HEK293 (cell line): ENCODE data around the gene MX1.

Experiments used
- CTCF ChIA-PET: fragments of 350-600 bp; formaldehyde crosslinking; extraction: SDS; loops from one replicate; lab custom pipeline; 2021; ENCODE audit warnings: antibody characterized with exemption; lab: Yijun Ruan, JAX
- POLR2A ChIA-PET: fragments of 300-600 bp; formaldehyde crosslinking; extraction: SDS; loops from one replicate; lab custom pipeline; 2020; ENCODE audit warnings: antibody characterized with exemption, inconsistent platforms; lab: Yijun Ruan, JAX
- H3K27ac ChIP-seq: fragments of 200-500 bp; sonication (Bioruptor generic); 2 replicates; pipeline ENCODE4 v1.5.1; 2014; ENCODE audit warnings: low read depth, low read length, control low read depth, inconsistent platforms; ENCODE audit errors: extremely low read depth
- H3K36me3 ChIP-seq, 2 experiments: fragments of 200-500 bp in 1 of 2; sonication (Bioruptor generic) in 1 of 2; 1 replicate in 1 of 2; 2 replicates in 1 of 2; pipeline ENCODE4 v1.5.1; 2014 to 2017; ENCODE audit warnings: inconsistent platforms in 2 of 2, low read length in 2 of 2; ENCODE audit not compliant: control insufficient read depth in 2 of 2, insufficient read depth in 1 of 2
- H3K4me1 ChIP-seq: fragments of 200-500 bp; sonication (Bioruptor generic); 2 replicates; pipeline ENCODE4 v1.5.1; 2014; ENCODE audit warnings: mild to moderate bottlenecking, low read length, inconsistent platforms; ENCODE audit not compliant: control insufficient read depth, insufficient read depth
- H3K4me3 ChIP-seq: 2 replicates; pipeline ENCODE4 v1.5.1; 2011; ENCODE audit warnings: low read depth, mild to moderate bottlenecking, control low read depth, low read length, moderate library complexity
- H3K9me3 ChIP-seq: fragments of 200-500 bp; sonication (Bioruptor generic); 2 replicates; pipeline ENCODE4 v1.5.1; 2014; ENCODE audit warnings: low read depth, low read length, inconsistent platforms; ENCODE audit not compliant: control insufficient read depth, insufficient read depth
- GLI2 ChIP-seq: fragments of 450-650 bp; formaldehyde crosslinking; IDR thresholded peaks from 2 replicates; pipeline ENCODE4; 2017; ENCODE audit warnings: missing biosample characterization, missing genetic modification characterization, low read depth, borderline replicate concordance
- KLF1 ChIP-seq: fragments of 450-650 bp; formaldehyde crosslinking; IDR thresholded peaks from 2 replicates; pipeline ENCODE4 v1.5.1; 2016; ENCODE audit warnings: missing biosample characterization, missing genetic modification characterization
- KLF8 ChIP-seq: fragments of 450-650 bp; formaldehyde crosslinking; IDR thresholded peaks from 2 replicates; pipeline ENCODE4 v1.5.1; 2016; ENCODE audit warnings: missing biosample characterization, missing genetic modification characterization
- SCRT1 ChIP-seq: fragments of 450-650 bp; formaldehyde crosslinking; IDR thresholded peaks from 2 replicates; pipeline ENCODE4 v1.5.1; 2016; ENCODE audit warnings: missing biosample characterization, missing genetic modification characterization, borderline replicate concordance
- WT1 ChIP-seq: fragments of 450-650 bp; formaldehyde crosslinking; IDR thresholded peaks from 2 replicates; pipeline ENCODE4 v1.5.1; 2016; ENCODE audit warnings: missing biosample characterization, missing genetic modification characterization
- YY1 ChIP-seq: fragments of 450-650 bp; formaldehyde crosslinking; IDR thresholded peaks from 2 replicates; pipeline ENCODE4 v1.5.1; 2018; ENCODE audit warnings: missing biosample characterization, missing genetic modification characterization
- ZBTB1 ChIP-seq: fragments of 450-650 bp; formaldehyde crosslinking; IDR thresholded peaks from 2 replicates; pipeline ENCODE4 v1.5.1; 2016; ENCODE audit warnings: missing biosample characterization, missing genetic modification characterization
- ZNF140 ChIP-seq: fragments of 450-650 bp; formaldehyde crosslinking; IDR thresholded peaks from 2 replicates; pipeline ENCODE4 v1.5.1; 2016; ENCODE audit warnings: missing biosample characterization, missing genetic modification characterization
- ZNF223 ChIP-seq: fragments of 450-650 bp; formaldehyde crosslinking; IDR thresholded peaks from 2 replicates; pipeline ENCODE4 v1.5.1; 2016; ENCODE audit warnings: missing biosample characterization, missing genetic modification characterization
- ZNF302 ChIP-seq: fragments of 450-650 bp; formaldehyde crosslinking; IDR thresholded peaks from 2 replicates; pipeline ENCODE4 v1.5.1; 2016; ENCODE audit warnings: missing biosample characterization, missing genetic modification characterization, low read depth
- ZNF324 ChIP-seq: fragments of 450-650 bp; formaldehyde crosslinking; IDR thresholded peaks from 2 replicates; pipeline ENCODE4 v1.5.1; 2016; ENCODE audit warnings: missing biosample characterization, missing genetic modification characterization
- ZNF37A ChIP-seq: fragments of 450-650 bp; IDR thresholded peaks from 2 replicates; pipeline ENCODE4 v1.5.1; 2018; ENCODE audit warnings: missing biosample characterization, missing genetic modification characterization
- ZNF548 ChIP-seq: fragments of 450-650 bp; formaldehyde crosslinking; IDR thresholded peaks from 2 replicates; pipeline ENCODE4 v1.5.1; 2016; ENCODE audit warnings: missing biosample characterization, missing genetic modification characterization
- ZNF549 ChIP-seq: fragments of 450-650 bp; IDR thresholded peaks from 2 replicates; pipeline ENCODE4 v1.5.1; 2018; ENCODE audit warnings: missing biosample characterization, missing genetic modification characterization, mild to moderate bottlenecking, inconsistent platforms, moderate library complexity
- ZNF555 ChIP-seq: fragments of 450-650 bp; formaldehyde crosslinking; conservative IDR thresholded peaks from 2 replicates; pipeline ENCODE4 v1.5.1; 2017; ENCODE audit warnings: missing biosample characterization, mild to moderate bottlenecking, missing genetic modification characterization, inconsistent platforms
- ZNF610 ChIP-seq: fragments of 450-650 bp; formaldehyde crosslinking; IDR thresholded peaks from 2 replicates; pipeline ENCODE4 v1.5.1; 2016; ENCODE audit warnings: missing biosample characterization, missing genetic modification characterization, borderline replicate concordance
- ZNF621 ChIP-seq: fragments of 450-650 bp; formaldehyde crosslinking; IDR thresholded peaks from 2 replicates; pipeline ENCODE4 v1.5.1; 2017; ENCODE audit warnings: missing biosample characterization, missing genetic modification characterization
- ZNF624 ChIP-seq: fragments of 450-650 bp; formaldehyde crosslinking; IDR thresholded peaks from 2 replicates; pipeline ENCODE4 v1.5.1; 2017; ENCODE audit warnings: missing biosample characterization, missing genetic modification characterization
- ZNF645 ChIP-seq: fragments of 450-650 bp; formaldehyde crosslinking; IDR thresholded peaks from 2 replicates; pipeline ENCODE4; 2016; ENCODE audit warnings: missing biosample characterization, missing genetic modification characterization
- ZNF658 ChIP-seq: fragments of 450-650 bp; formaldehyde crosslinking; IDR thresholded peaks from 2 replicates; pipeline ENCODE4; 2016; ENCODE audit warnings: missing biosample characterization, missing genetic modification characterization
- ZNF670 ChIP-seq: fragments of 450-650 bp; formaldehyde crosslinking; IDR thresholded peaks from 2 replicates; pipeline ENCODE4 v1.5.1; 2016; ENCODE audit warnings: missing biosample characterization, missing genetic modification characterization, low read depth
- ZSCAN16 ChIP-seq: fragments of 450-650 bp; formaldehyde crosslinking; IDR thresholded peaks from 2 replicates; pipeline ENCODE4 v1.5.1; 2016; ENCODE audit warnings: missing biosample characterization, missing genetic modification characterization
- TF ChIP-seq, protein P1 (sequence below): fragments of 450-650 bp; formaldehyde crosslinking; IDR thresholded peaks from 2 replicates; pipeline ENCODE4 v1.5.1; 2016; ENCODE audit warnings: missing biosample characterization, missing genetic modification characterization, low read depth
- TF ChIP-seq, protein P2 (sequence below): fragments of 450-650 bp; formaldehyde crosslinking; IDR thresholded peaks from 2 replicates; pipeline ENCODE4 v1.5.1; 2016; ENCODE audit warnings: missing biosample characterization, missing genetic modification characterization
- TF ChIP-seq, protein P3 (sequence below): fragments of 450-650 bp; formaldehyde crosslinking; conservative IDR thresholded peaks from 2 replicates; pipeline ENCODE4 v1.5.1; 2016; ENCODE audit warnings: low read depth, missing biosample characterization, missing genetic modification characterization

Gene MX1

GRCh38 chr21:41479686-41480085, 53.6 kb downstream of the MX1 start:
- Histone ChIP-seq H3K27ac (no peak overlapping the region), H3K36me3 (no peaks in the 10 kb centered on the region), H3K4me1 (peaks cover 2% of the 10 kb centered on the region; the same call in 1 of the 2 replicates), H3K9me3 (no peaks in the 10 kb centered on the region), H3K4me3 (no peak overlapping the region)
- POLR2A ChIA-PET = no interaction called here
- TF ChIP-seq ZNF610 (tag by site-specific recombination) (no peak), ZSCAN16 (no peak), GLI2 (tag by site-specific recombination) (no peak), ZNF658 (no peak), ZNF555 (tag by site-specific recombination) (no peak), KLF8 (tag by site-specific recombination) (no peak), YY1 (tag by site-specific recombination) (no peak), ZNF223 (tag by site-specific recombination) (no peak), ZNF621 (no peak), ZNF324 (tag by site-specific recombination) (no peak), ZNF670 (no peak), ZNF548 (tag by site-specific recombination) (no peak), ZNF549 (no peak), KLF1 (tag by site-specific recombination) (no peak), ZNF140 (tag by site-specific recombination) (no peak), WT1 (tag by site-specific recombination) (no peak), ZNF645 (tag by site-specific recombination) (no peak), ZNF624 (tag by site-specific recombination) (no peak)
- TF ChIP-seq, protein P1, sequence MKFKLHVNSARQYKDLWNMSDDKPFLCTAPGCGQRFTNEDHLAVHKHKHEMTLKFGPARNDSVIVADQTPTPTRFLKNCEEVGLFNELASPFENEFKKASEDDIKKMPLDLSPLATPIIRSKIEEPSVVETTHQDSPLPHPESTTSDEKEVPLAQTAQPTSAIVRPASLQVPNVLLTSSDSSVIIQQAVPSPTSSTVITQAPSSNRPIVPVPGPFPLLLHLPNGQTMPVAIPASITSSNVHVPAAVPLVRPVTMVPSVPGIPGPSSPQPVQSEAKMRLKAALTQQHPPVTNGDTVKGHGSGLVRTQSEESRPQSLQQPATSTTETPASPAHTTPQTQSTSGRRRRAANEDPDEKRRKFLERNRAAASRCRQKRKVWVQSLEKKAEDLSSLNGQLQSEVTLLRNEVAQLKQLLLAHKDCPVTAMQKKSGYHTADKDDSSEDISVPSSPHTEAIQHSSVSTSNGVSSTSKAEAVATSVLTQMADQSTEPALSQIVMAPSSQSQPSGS (tag by site-specific recombination) = no peak
- CTCF ChIA-PET = interaction anchor here (2.2 kb wide), 1 partner anchor 196 kb away, joined by 5 read pairs; no protein-coding TSS in a partner anchor

DNA sequence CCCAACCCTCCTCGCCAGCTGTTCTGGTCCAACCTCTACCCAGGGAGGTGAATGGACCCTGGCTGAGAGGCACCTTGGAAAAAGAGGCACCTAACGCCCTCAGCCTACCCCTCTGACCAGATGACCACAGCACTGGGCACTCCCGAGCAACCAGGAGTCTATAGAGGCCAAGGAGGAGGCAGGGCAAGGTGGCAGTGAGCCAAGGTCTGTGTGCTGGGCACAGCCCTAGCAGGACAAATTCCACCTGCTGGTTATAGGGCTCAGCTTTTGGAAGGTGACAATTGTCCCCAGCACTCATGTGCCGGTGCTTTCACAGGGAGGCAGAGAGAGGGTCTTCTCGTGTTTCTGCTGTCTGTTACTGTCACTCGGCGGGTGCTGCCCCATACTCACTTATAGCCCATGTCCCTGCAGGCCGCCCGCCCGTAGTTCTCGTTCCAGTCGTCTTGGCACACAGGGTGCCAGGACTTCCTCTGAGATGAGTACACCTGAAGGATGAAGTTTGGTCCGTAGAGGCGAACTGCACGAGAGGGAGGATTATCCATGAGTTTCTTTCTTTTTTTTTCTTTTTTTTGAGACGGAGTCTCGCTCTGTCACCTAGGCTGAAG, 54.1 kb downstream of the MX1 start:
- POLR2A ChIA-PET = interaction anchor here (0.5 to 0.6 kb wide), 2 partner anchors 64 to 113 kb away, joined by 3 read pairs; no protein-coding TSS in a partner anchor
- H3K27ac ChIP-seq = no peak overlapping the region
- H3K4me1 ChIP-seq = peaks cover 2% of the 10 kb centered on the region; the same call in 1 of the 2 replicates
- CTCF ChIA-PET = interaction anchor here (2.2 kb wide), 1 partner anchor 196 kb away, joined by 5 read pairs; no protein-coding TSS in a partner anchor
- H3K9me3 ChIP-seq = no peaks in the 10 kb centered on the region
- H3K4me3 ChIP-seq = no peak overlapping the region
- no peaks in the 10 kb centered on the region for H3K36me3 ChIP-seq
- TF ChIP-seq ZNF37A (tag by site-specific recombination) = no peak
- no peak for TF ChIP-seq SCRT1 (tag by site-specific recombination)
- no peak for TF ChIP-seq ZBTB1 (tag by site-specific recombination)
- TF ChIP-seq, protein P2, sequence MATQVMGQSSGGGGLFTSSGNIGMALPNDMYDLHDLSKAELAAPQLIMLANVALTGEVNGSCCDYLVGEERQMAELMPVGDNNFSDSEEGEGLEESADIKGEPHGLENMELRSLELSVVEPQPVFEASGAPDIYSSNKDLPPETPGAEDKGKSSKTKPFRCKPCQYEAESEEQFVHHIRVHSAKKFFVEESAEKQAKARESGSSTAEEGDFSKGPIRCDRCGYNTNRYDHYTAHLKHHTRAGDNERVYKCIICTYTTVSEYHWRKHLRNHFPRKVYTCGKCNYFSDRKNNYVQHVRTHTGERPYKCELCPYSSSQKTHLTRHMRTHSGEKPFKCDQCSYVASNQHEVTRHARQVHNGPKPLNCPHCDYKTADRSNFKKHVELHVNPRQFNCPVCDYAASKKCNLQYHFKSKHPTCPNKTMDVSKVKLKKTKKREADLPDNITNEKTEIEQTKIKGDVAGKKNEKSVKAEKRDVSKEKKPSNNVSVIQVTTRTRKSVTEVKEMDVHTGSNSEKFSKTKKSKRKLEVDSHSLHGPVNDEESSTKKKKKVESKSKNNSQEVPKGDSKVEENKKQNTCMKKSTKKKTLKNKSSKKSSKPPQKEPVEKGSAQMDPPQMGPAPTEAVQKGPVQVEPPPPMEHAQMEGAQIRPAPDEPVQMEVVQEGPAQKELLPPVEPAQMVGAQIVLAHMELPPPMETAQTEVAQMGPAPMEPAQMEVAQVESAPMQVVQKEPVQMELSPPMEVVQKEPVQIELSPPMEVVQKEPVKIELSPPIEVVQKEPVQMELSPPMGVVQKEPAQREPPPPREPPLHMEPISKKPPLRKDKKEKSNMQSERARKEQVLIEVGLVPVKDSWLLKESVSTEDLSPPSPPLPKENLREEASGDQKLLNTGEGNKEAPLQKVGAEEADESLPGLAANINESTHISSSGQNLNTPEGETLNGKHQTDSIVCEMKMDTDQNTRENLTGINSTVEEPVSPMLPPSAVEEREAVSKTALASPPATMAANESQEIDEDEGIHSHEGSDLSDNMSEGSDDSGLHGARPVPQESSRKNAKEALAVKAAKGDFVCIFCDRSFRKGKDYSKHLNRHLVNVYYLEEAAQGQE (tag by site-specific recombination) = no peak
- TF ChIP-seq, protein P3, sequence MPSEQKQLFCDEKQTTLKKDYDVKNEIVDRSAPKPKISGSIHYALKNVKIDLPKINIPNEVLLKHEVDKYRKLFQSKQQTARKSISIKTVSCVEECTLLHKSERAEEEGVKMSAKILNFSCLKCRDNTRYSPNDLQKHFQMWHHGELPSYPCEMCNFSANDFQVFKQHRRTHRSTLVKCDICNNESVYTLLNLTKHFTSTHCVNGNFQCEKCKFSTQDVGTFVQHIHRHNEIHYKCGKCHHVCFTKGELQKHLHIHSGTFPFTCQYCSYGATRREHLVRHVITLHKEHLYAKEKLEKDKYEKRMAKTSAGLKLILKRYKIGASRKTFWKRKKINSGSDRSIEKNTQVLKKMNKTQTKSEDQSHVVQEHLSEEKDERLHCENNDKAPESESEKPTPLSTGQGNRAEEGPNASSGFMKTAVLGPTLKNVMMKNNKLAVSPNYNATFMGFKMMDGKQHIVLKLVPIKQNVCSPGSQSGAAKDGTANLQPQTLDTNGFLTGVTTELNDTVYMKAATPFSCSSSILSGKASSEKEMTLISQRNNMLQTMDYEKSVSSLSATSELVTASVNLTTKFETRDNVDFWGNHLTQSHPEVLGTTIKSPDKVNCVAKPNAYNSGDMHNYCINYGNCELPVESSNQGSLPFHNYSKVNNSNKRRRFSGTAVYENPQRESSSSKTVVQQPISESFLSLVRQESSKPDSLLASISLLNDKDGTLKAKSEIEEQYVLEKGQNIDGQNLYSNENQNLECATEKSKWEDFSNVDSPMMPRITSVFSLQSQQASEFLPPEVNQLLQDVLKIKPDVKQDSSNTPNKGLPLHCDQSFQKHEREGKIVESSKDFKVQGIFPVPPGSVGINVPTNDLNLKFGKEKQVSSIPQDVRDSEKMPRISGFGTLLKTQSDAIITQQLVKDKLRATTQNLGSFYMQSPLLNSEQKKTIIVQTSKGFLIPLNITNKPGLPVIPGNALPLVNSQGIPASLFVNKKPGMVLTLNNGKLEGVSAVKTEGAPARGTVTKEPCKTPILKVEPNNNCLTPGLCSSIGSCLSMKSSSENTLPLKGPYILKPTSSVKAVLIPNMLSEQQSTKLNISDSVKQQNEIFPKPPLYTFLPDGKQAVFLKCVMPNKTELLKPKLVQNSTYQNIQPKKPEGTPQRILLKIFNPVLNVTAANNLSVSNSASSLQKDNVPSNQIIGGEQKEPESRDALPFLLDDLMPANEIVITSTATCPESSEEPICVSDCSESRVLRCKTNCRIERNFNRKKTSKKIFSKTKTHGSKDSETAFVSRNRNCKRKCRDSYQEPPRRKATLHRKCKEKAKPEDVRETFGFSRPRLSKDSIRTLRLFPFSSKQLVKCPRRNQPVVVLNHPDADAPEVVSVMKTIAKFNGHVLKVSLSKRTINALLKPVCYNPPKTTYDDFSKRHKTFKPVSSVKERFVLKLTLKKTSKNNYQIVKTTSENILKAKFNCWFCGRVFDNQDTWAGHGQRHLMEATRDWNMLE (tag by site-specific recombination) = no peak
- TF ChIP-seq ZNF302 = no peak
